Measurements from ENCODE around the gene FAM25A.
A peak's percentile ranks its signal among the peaks of the same experiment; 100 is the strongest.

Gene FAM25A

GRCh38 chr10:87058171-87058570 is 38.1 kb downstream of the FAM25A start:
- Mint-ChIP-seq H3K36me3 (ENCODE audit: insufficient read depth) (peaks cover 16% of the 10 kb centered on the region), H3K27me3 (no peaks in the 10 kb centered on the region), H3K4me3 (no peak overlapping the region), H3K27ac (peak overlapping the region in 1 of 2 donors; percentile 56), H3K4me1 (ENCODE audit: low read depth in 2 of 2) (no peaks in the 10 kb centered on the region), H3K9me3 (no peaks in the 10 kb centered on the region)
- no peak for DNase-seq
- no peak for ATAC-seq (replicated peaks)

GRCh38 chr10:87059401-87059800 is 39.3 kb downstream of the FAM25A start:
- no peak for DNase-seq
- Mint-ChIP-seq H3K36me3 (ENCODE audit: insufficient read depth) (peaks cover 28% of the 10 kb centered on the region), H3K27me3 (no peaks in the 10 kb centered on the region), H3K27ac (peak overlapping the region in 1 of 2 donors; percentile 44), H3K9me3 (no peaks in the 10 kb centered on the region), H3K4me3 (no peak overlapping the region), H3K4me1 (ENCODE audit: low read depth in 2 of 2) (no peaks in the 10 kb centered on the region)
- no peak for ATAC-seq (replicated peaks)

GRCh38 chr10:87060280-87060928 is 40.3 kb downstream of the FAM25A start:
- Mint-ChIP-seq H3K36me3 (ENCODE audit: insufficient read depth) (peaks cover 38% of the 10 kb centered on the region), H3K27me3 (no peaks in the 10 kb centered on the region), H3K4me3 (no peak overlapping the region), H3K9me3 (no peaks in the 10 kb centered on the region), H3K27ac (peak overlapping the region in 1 of 2 donors; percentile 23), H3K4me1 (ENCODE audit: low read depth in 2 of 2) (no peaks in the 10 kb centered on the region)
- DNase-seq (no peak), ATAC-seq (replicated peaks) (no peak)

GRCh38 chr10:87064651-87065050 is 44.6 kb downstream of the FAM25A start:
- H3K27ac Mint-ChIP-seq = peak overlapping the region; percentile 38 to 44
- DNase-seq = no peak
- no peak for ATAC-seq (replicated peaks)
- no peaks in the 10 kb centered on the region for H3K9me3 Mint-ChIP-seq
- H3K4me1 Mint-ChIP-seq (ENCODE audit: low read depth in 2 of 2) = peaks cover 0 to 6% of the 10 kb centered on the region in 2 donors
- no peaks in the 10 kb centered on the region for H3K27me3 Mint-ChIP-seq
- peaks cover 70% of the 10 kb centered on the region for H3K36me3 Mint-ChIP-seq (ENCODE audit: insufficient read depth)
- no peak overlapping the region for H3K4me3 Mint-ChIP-seq

DNA sequence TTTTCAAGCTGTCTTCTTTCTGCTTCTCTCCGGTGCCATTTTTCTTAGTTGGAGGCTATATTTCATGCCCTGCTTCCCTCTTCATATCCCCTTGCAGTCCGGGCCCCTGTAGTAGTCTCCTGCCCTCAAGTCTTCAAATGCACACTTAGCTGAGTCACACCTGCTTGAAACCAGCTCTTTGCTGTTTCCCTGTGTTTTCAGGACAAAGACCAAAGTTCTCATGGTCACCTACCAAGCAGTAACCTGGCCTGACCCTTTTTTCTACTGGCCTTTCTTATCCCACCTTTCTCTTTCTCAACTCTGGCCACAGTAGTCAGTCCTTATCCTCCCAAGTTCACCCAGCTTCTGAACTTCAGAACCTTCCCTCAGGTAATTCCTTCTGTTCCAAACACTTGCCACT is 46.1 kb downstream of the FAM25A start:
- Mint-ChIP-seq H3K36me3 (ENCODE audit: insufficient read depth) (peaks cover 84% of the 10 kb centered on the region), H3K27me3 (no peaks in the 10 kb centered on the region)

DNA sequence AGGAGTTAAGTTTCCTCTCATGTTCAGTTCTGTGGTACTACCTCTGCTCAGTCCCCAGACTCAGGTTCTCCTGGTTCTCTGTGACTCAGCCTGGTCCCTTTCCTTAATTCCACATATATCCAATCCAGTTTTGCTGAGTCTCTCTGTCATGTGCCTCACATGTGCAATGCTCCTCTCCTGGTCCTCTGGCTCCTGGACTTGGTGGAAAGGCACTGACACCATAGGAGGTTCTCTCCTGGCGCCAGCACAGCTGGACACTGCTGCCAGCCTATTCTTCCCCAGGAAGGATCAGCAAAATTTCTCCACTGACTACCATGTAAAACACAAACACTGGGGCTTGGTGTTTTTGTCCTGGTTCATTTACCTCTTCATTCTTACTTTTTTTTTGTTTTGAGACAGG is 46.8 kb downstream of the FAM25A start:
- Mint-ChIP-seq H3K4me3 (no peak overlapping the region), H3K27ac (peak overlapping the region in 1 of 2 donors; percentile 47), H3K27me3 (no peaks in the 10 kb centered on the region), H3K4me1 (ENCODE audit: low read depth in 2 of 2) (peaks cover 0 to 12% of the 10 kb centered on the region in 2 donors), H3K9me3 (no peaks in the 10 kb centered on the region), H3K36me3 (ENCODE audit: insufficient read depth) (peaks cover 86% of the 10 kb centered on the region)
- no peak for ATAC-seq (replicated peaks)
- DNase-seq = no peak

More for the DNA sequence above, 46.1 kb downstream of the FAM25A start:
- no peak for DNase-seq
- Mint-ChIP-seq H3K9me3 (no peaks in the 10 kb centered on the region), H3K4me1 (ENCODE audit: low read depth in 2 of 2) (peaks cover 0 to 6% of the 10 kb centered on the region in 2 donors), H3K4me3 (no peak overlapping the region), H3K27ac (peak overlapping the region in 1 of 2 donors; percentile 47)
- ATAC-seq (replicated peaks) = no peak

DNA sequence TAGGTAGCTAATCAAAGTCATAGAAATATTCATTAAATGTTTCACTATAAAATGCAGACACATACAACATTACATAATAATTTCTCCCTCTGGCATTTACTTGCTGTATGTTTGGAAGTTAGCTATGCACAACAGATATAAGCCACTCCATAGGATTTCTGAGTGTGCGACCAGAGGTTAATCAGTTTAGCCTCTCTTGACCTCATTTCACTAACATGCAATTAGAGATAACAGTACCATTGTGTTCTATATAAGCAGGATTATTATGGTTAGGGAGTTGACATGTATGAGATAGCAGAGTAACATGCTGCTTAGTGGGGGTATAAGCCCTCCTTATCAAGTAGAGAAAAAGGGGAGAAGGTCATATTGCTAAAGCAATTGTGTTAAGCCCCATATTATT is 48.2 kb downstream of the FAM25A start:
- DNase-seq (no peak), ATAC-seq (replicated peaks) (no peak)
- peaks cover 0 to 13% of the 10 kb centered on the region in 2 donors for H3K4me1 Mint-ChIP-seq (ENCODE audit: low read depth in 2 of 2)
- no peak overlapping the region for H3K4me3 Mint-ChIP-seq
- peaks cover 88% of the 10 kb centered on the region for H3K36me3 Mint-ChIP-seq (ENCODE audit: insufficient read depth)
- H3K27me3 Mint-ChIP-seq = no peaks in the 10 kb centered on the region
- no peaks in the 10 kb centered on the region for H3K9me3 Mint-ChIP-seq
- peak overlapping the region in 1 of 2 donors; percentile 47 for H3K27ac Mint-ChIP-seq

GRCh38 chr10:87072449-87072848 is 52.4 kb downstream of the FAM25A start:
- Mint-ChIP-seq H3K4me1 (ENCODE audit: low read depth in 2 of 2) (peaks cover 0 to 9% of the 10 kb centered on the region in 2 donors), H3K27ac (no peak overlapping the region), H3K36me3 (ENCODE audit: insufficient read depth) (peaks cover 70% of the 10 kb centered on the region), H3K4me3 (no peak overlapping the region), H3K27me3 (no peaks in the 10 kb centered on the region), H3K9me3 (no peaks in the 10 kb centered on the region)
- ATAC-seq (replicated peaks) = no peak
- DNase-seq = no peak

All from effector memory CD8-positive, alpha-beta T cell (primary cell).